WERI-Rb-1 (cell line): ENCODE data around the gene GDF7.

ENCODE experiments used
- DNase-seq: peaks from one replicate; pipeline ENCODE4 v3.0.0-alpha.2; 2020
- H3K27ac ChIP-seq: fragments of 250-450 bp; sonication (Bioruptor Pico); 2 replicates; pipeline ENCODE4 v1.5.1; 2020; ENCODE audit warnings: mild to moderate bottlenecking, moderate library complexity
- H3K27me3 ChIP-seq: fragments of 250-450 bp; sonication (Bioruptor Pico); 2 replicates; pipeline ENCODE4 v1.5.1; 2021; ENCODE audit warnings: mild to moderate bottlenecking, low read depth, moderate library complexity; ENCODE audit not compliant: insufficient read depth, severe bottlenecking
- H3K36me3 ChIP-seq: fragments of 250-450 bp; sonication (Bioruptor Pico); 2 replicates; pipeline ENCODE4 v1.5.1; 2020; ENCODE audit warnings: mild to moderate bottlenecking, moderate library complexity
- H3K4me3 ChIP-seq: 2 replicates; pipeline ENCODE4 v1.5.1; 2011; ENCODE audit warnings: low read depth, mild to moderate bottlenecking, control low read depth, low read length
- H3K9me3 ChIP-seq: fragments of 250-450 bp; sonication (Bioruptor Pico); 2 replicates; pipeline ENCODE4 v1.5.1; 2021; ENCODE audit warnings: mild to moderate bottlenecking, moderate library complexity; ENCODE audit not compliant: severe bottlenecking
- CTCF ChIP-seq: IDR thresholded peaks from 2 replicates; pipeline ENCODE4 v1.5.1; 2011; ENCODE audit warnings: low read depth, mild to moderate bottlenecking, control low read depth, inconsistent platforms, low read length

GDF7 gene

GRCh38 chr2:20623241-20623640, 43.7 kb upstream of the GDF7 start:
- Histone ChIP-seq H3K27me3 (no peaks in the 10 kb centered on the region), H3K27ac (peak overlapping the region; percentile 74), H3K9me3 (no peaks in the 10 kb centered on the region), H3K4me3 (no peak overlapping the region), H3K36me3 (no peaks in the 10 kb centered on the region)
- no peak for TF ChIP-seq CTCF
- DNase-seq, result peak; percentile 16

- TF ChIP-seq CTCF, result no peak
- Histone ChIP-seq H3K36me3 (no peaks in the 10 kb centered on the region), H3K27me3 (no peaks in the 10 kb centered on the region), H3K9me3 (no peaks in the 10 kb centered on the region), H3K27ac (peak overlapping the region; percentile 74), H3K4me3 (no peak overlapping the region)
- peak; percentile 35 for DNase-seq
Measured at GRCh38 chr2:20623741-20624155, 43.2 kb upstream of the GDF7 start.

- H3K27ac ChIP-seq, result no peak overlapping the region; the same call in 1 of the 2 replicates
Measured at GRCh38 chr2:20624156-20624883, 42.6 kb upstream of the GDF7 start.

GRCh38 chr2:20624884-20625485, 42.0 kb upstream of the GDF7 start:
- no peak overlapping the region for H3K4me3 ChIP-seq
- H3K36me3 ChIP-seq, result no peaks in the 10 kb centered on the region
- DNase-seq, result peak; percentile 36
- H3K27me3 ChIP-seq, result no peaks in the 10 kb centered on the region
- H3K9me3 ChIP-seq, result no peaks in the 10 kb centered on the region
- no peak overlapping the region for H3K27ac ChIP-seq
- 0 out of 2 replicates have a peak, but pooled peaks have one; percentile 3 for TF ChIP-seq CTCF

More at GRCh38 chr2:20624156-20624883, 42.6 kb upstream of the GDF7 start:
- TF ChIP-seq CTCF, result no peak
- no peak overlapping the region for H3K4me3 ChIP-seq
- H3K9me3 ChIP-seq, result no peaks in the 10 kb centered on the region
- H3K27me3 ChIP-seq, result no peaks in the 10 kb centered on the region
- no peaks in the 10 kb centered on the region for H3K36me3 ChIP-seq
- no peak for DNase-seq

GRCh38 chr2:20625491-20626391, 41.2 kb upstream of the GDF7 start:
- H3K4me3 ChIP-seq, result no peak overlapping the region
- H3K27ac ChIP-seq, result no peak overlapping the region
- peak; percentile 8 for DNase-seq
- H3K27me3 ChIP-seq, result no peaks in the 10 kb centered on the region
- TF ChIP-seq CTCF, result no peak
- no peaks in the 10 kb centered on the region for H3K9me3 ChIP-seq
- H3K36me3 ChIP-seq, result no peaks in the 10 kb centered on the region
